HEK293 (cell line): Measurements from ENCODE around the gene FBXO17.

ENCODE experiments used
- CTCF ChIA-PET: fragments of 350-600 bp; formaldehyde crosslinking; extraction: SDS; loops from one replicate; lab custom pipeline; 2021; ENCODE audit warnings: antibody characterized with exemption; lab: Yijun Ruan, JAX
- POLR2A ChIA-PET: fragments of 300-600 bp; formaldehyde crosslinking; extraction: SDS; loops from one replicate; lab custom pipeline; 2020; ENCODE audit warnings: antibody characterized with exemption, inconsistent platforms; lab: Yijun Ruan, JAX
- H3K27ac ChIP-seq: fragments of 200-500 bp; sonication (Bioruptor generic); 2 replicates; pipeline ENCODE4 v1.5.1; 2014; ENCODE audit warnings: low read depth, low read length, control low read depth, inconsistent platforms; ENCODE audit errors: extremely low read depth
- H3K36me3 ChIP-seq, 2 experiments: fragments of 200-500 bp in 1 of 2; sonication (Bioruptor generic) in 1 of 2; 1 replicate in 1 of 2; 2 replicates in 1 of 2; pipeline ENCODE4 v1.5.1; 2014 to 2017; ENCODE audit warnings: inconsistent platforms in 2 of 2, low read length in 2 of 2; ENCODE audit not compliant: control insufficient read depth in 2 of 2, insufficient read depth in 1 of 2
- H3K4me1 ChIP-seq: fragments of 200-500 bp; sonication (Bioruptor generic); 2 replicates; pipeline ENCODE4 v1.5.1; 2014; ENCODE audit warnings: mild to moderate bottlenecking, low read length, inconsistent platforms; ENCODE audit not compliant: control insufficient read depth, insufficient read depth
- H3K4me3 ChIP-seq: 2 replicates; pipeline ENCODE4 v1.5.1; 2011; ENCODE audit warnings: low read depth, mild to moderate bottlenecking, control low read depth, low read length, moderate library complexity
- H3K9me3 ChIP-seq: fragments of 200-500 bp; sonication (Bioruptor generic); 2 replicates; pipeline ENCODE4 v1.5.1; 2014; ENCODE audit warnings: low read depth, low read length, inconsistent platforms; ENCODE audit not compliant: control insufficient read depth, insufficient read depth
- FEZF1 ChIP-seq: fragments of 450-650 bp; formaldehyde crosslinking; IDR thresholded peaks from 2 replicates; pipeline ENCODE4 v1.5.1; 2016; ENCODE audit warnings: missing biosample characterization, missing genetic modification characterization
- GFI1B ChIP-seq: fragments of 450-650 bp; formaldehyde crosslinking; IDR thresholded peaks from 2 replicates; pipeline ENCODE4 v1.5.1; 2016; ENCODE audit warnings: missing biosample characterization, missing genetic modification characterization
- GLIS2 ChIP-seq: fragments of 450-650 bp; formaldehyde crosslinking; IDR thresholded peaks from 2 replicates; pipeline ENCODE4 v1.5.1; 2016; ENCODE audit warnings: missing biosample characterization, missing genetic modification characterization
- KLF1 ChIP-seq: fragments of 450-650 bp; formaldehyde crosslinking; IDR thresholded peaks from 2 replicates; pipeline ENCODE4 v1.5.1; 2016; ENCODE audit warnings: missing biosample characterization, missing genetic modification characterization
- KLF7 ChIP-seq: fragments of 450-650 bp; formaldehyde crosslinking; IDR thresholded peaks from 2 replicates; pipeline ENCODE4 v1.5.1; 2016; ENCODE audit warnings: missing biosample characterization, missing genetic modification characterization, borderline replicate concordance
- PRDM1 ChIP-seq: fragments of 450-650 bp; formaldehyde crosslinking; IDR thresholded peaks from 2 replicates; pipeline ENCODE4; 2016; ENCODE audit warnings: missing biosample characterization, missing genetic modification characterization
- SCRT1 ChIP-seq: fragments of 450-650 bp; formaldehyde crosslinking; IDR thresholded peaks from 2 replicates; pipeline ENCODE4 v1.5.1; 2016; ENCODE audit warnings: missing biosample characterization, missing genetic modification characterization, borderline replicate concordance
- SP2 ChIP-seq: fragments of 450-650 bp; formaldehyde crosslinking; IDR thresholded peaks from 2 replicates; pipeline ENCODE4 v1.5.1; 2016; ENCODE audit warnings: missing biosample characterization, missing genetic modification characterization
- YY2 ChIP-seq: fragments of 450-650 bp; formaldehyde crosslinking; IDR thresholded peaks from 2 replicates; pipeline ENCODE4 v1.5.1; 2016; ENCODE audit warnings: missing biosample characterization, missing genetic modification characterization
- ZBTB20 ChIP-seq: fragments of 450-650 bp; formaldehyde crosslinking; IDR thresholded peaks from 2 replicates; pipeline ENCODE4 v1.5.1; 2016; ENCODE audit warnings: missing biosample characterization, missing genetic modification characterization
- ZIC2 ChIP-seq: fragments of 450-650 bp; formaldehyde crosslinking; IDR thresholded peaks from 2 replicates; pipeline ENCODE4 v1.5.1; 2016; ENCODE audit warnings: missing biosample characterization, missing genetic modification characterization
- ZNF112 ChIP-seq: fragments of 450-650 bp; formaldehyde crosslinking; IDR thresholded peaks from 2 replicates; pipeline ENCODE4 v1.5.0; 2017; ENCODE audit warnings: missing biosample characterization, missing genetic modification characterization
- ZNF121 ChIP-seq: fragments of 450-650 bp; formaldehyde crosslinking; IDR thresholded peaks from 2 replicates; pipeline ENCODE4 v1.5.1; 2016; ENCODE audit warnings: missing biosample characterization, missing genetic modification characterization
- ZNF132 ChIP-seq: fragments of 450-650 bp; formaldehyde crosslinking; IDR thresholded peaks from 2 replicates; pipeline ENCODE4 v1.5.1; 2017; ENCODE audit warnings: missing biosample characterization, missing genetic modification characterization, borderline replicate concordance
- ZNF138 ChIP-seq: fragments of 450-650 bp; formaldehyde crosslinking; IDR thresholded peaks from 2 replicates; pipeline ENCODE4 v1.5.1; 2016; ENCODE audit warnings: missing biosample characterization, missing genetic modification characterization, borderline replicate concordance
- ZNF169 ChIP-seq: fragments of 450-650 bp; formaldehyde crosslinking; IDR thresholded peaks from 2 replicates; pipeline ENCODE4 v1.5.1; 2016; ENCODE audit warnings: missing biosample characterization, missing genetic modification characterization
- ZNF175 ChIP-seq: fragments of 450-650 bp; formaldehyde crosslinking; IDR thresholded peaks from 2 replicates; pipeline ENCODE4 v1.5.1; 2016; ENCODE audit warnings: missing biosample characterization, missing genetic modification characterization
- ZNF19 ChIP-seq: fragments of 450-650 bp; formaldehyde crosslinking; IDR thresholded peaks from 2 replicates; pipeline ENCODE4; 2016; ENCODE audit warnings: missing biosample characterization, missing genetic modification characterization, low read depth
- ZNF2 ChIP-seq: fragments of 450-650 bp; formaldehyde crosslinking; IDR thresholded peaks from 2 replicates; pipeline ENCODE4 v1.5.1; 2016; ENCODE audit warnings: missing biosample characterization, missing genetic modification characterization
- ZNF248 ChIP-seq: fragments of 450-650 bp; formaldehyde crosslinking; IDR thresholded peaks from 2 replicates; pipeline ENCODE4 v1.5.1; 2017; ENCODE audit warnings: missing biosample characterization, missing genetic modification characterization
- ZNF324 ChIP-seq: fragments of 450-650 bp; formaldehyde crosslinking; IDR thresholded peaks from 2 replicates; pipeline ENCODE4 v1.5.1; 2016; ENCODE audit warnings: missing biosample characterization, missing genetic modification characterization
- ZNF354C ChIP-seq: fragments of 450-650 bp; formaldehyde crosslinking; IDR thresholded peaks from 2 replicates; pipeline ENCODE4 v1.5.1; 2016; ENCODE audit warnings: missing biosample characterization, missing genetic modification characterization, low read depth, borderline replicate concordance
- ZNF362 ChIP-seq: fragments of 450-650 bp; formaldehyde crosslinking; IDR thresholded peaks from 2 replicates; pipeline ENCODE4 v1.5.1; 2016; ENCODE audit warnings: missing biosample characterization, missing genetic modification characterization
- ZNF449 ChIP-seq: fragments of 450-650 bp; formaldehyde crosslinking; IDR thresholded peaks from 2 replicates; pipeline ENCODE4 v1.5.1; 2017; ENCODE audit warnings: missing biosample characterization, mild to moderate bottlenecking, missing genetic modification characterization, moderate library complexity
- ZNF600 ChIP-seq: fragments of 450-650 bp; formaldehyde crosslinking; IDR thresholded peaks from 2 replicates; pipeline ENCODE4 v1.5.1; 2016; ENCODE audit warnings: missing biosample characterization, missing genetic modification characterization
- ZNF621 ChIP-seq: fragments of 450-650 bp; formaldehyde crosslinking; IDR thresholded peaks from 2 replicates; pipeline ENCODE4 v1.5.1; 2017; ENCODE audit warnings: missing biosample characterization, missing genetic modification characterization
- ZNF623 ChIP-seq: fragments of 450-650 bp; formaldehyde crosslinking; IDR thresholded peaks from 2 replicates; pipeline ENCODE4 v1.5.1; 2016; ENCODE audit warnings: missing biosample characterization, missing genetic modification characterization
- ZNF660 ChIP-seq: fragments of 450-650 bp; IDR thresholded peaks from 2 replicates; pipeline ENCODE4 v1.5.1; 2018; ENCODE audit warnings: missing biosample characterization, mild to moderate bottlenecking, missing genetic modification characterization
- ZNF677 ChIP-seq: fragments of 450-650 bp; IDR thresholded peaks from 2 replicates; pipeline ENCODE4 v1.5.0; 2018; ENCODE audit warnings: missing biosample characterization, mild to moderate bottlenecking, missing genetic modification characterization, moderate library complexity
- ZNF701 ChIP-seq: fragments of 450-650 bp; formaldehyde crosslinking; IDR thresholded peaks from 2 replicates; pipeline ENCODE4 v1.5.1; 2016; ENCODE audit warnings: missing biosample characterization, missing genetic modification characterization
- ZNF704 ChIP-seq: fragments of 450-650 bp; formaldehyde crosslinking; IDR thresholded peaks from 2 replicates; pipeline ENCODE4 v1.5.1; 2016; ENCODE audit warnings: missing biosample characterization, missing genetic modification characterization
- ZNF785 ChIP-seq: fragments of 450-650 bp; formaldehyde crosslinking; IDR thresholded peaks from 2 replicates; pipeline ENCODE4 v1.5.1; 2016; ENCODE audit warnings: missing biosample characterization, missing genetic modification characterization
- TF ChIP-seq, protein P1 (sequence below): fragments of 450-650 bp; formaldehyde crosslinking; IDR thresholded peaks from 2 replicates; pipeline ENCODE4 v1.5.1; 2016; ENCODE audit warnings: missing biosample characterization, missing genetic modification characterization, low read depth

FBXO17 gene, protein sequence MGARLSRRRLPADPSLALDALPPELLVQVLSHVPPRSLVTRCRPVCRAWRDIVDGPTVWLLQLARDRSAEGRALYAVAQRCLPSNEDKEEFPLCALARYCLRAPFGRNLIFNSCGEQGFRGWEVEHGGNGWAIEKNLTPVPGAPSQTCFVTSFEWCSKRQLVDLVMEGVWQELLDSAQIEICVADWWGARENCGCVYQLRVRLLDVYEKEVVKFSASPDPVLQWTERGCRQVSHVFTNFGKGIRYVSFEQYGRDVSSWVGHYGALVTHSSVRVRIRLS

GRCh38 chr19:38975214-38975860 lies at the start of gene FBXO17:
TSS of gene FBXO17 (minus strand) at chr19:38975742. CDS start at chr19:38950319, 25,423 bp downstream.
- Histone ChIP-seq H3K4me3 (peak within 1 kb of the TSS; percentile 65), H3K36me3 (peaks cover 10 to 31% of the 10 kb centered on the region in 2 experiments), H3K9me3 (no peaks in the 10 kb centered on the region), H3K27ac (peak within 1 kb of the TSS; percentile 96), H3K4me1 (peaks cover 32% of the 10 kb centered on the region)
- POLR2A ChIA-PET: interaction anchor here (0.6 to 2.6 kb wide), 16 partner anchors 9 to 460 kb away, joined by 3 to 24 read pairs (median 4); partner anchors contain the start of genes FBXO27, MRPS12, RPS16 and SAMD4B
- CTCF ChIA-PET: interaction anchor here (0.7 to 5.9 kb wide), 31 partner anchors 7 to 573 kb away, joined by 3 to 62 read pairs (median 4); partner anchors contain the start of genes FAM98C, FBXO27 and SYCN
- TF ChIP-seq GFI1B: 0 out of 2 replicates have a peak, but pooled peaks have one; percentile 19
- peak; percentile 72; the same call in 1 of the 2 replicates for TF ChIP-seq ZNF704 (tag by site-specific recombination)
- peak; percentile 97 for TF ChIP-seq SCRT1 (tag by site-specific recombination)
- no peak for TF ChIP-seq YY2 (tag by site-specific recombination)
- peak; percentile 99 for TF ChIP-seq KLF7 (tag by site-specific recombination)
- TF ChIP-seq ZNF621 (tag by site-specific recombination): no peak
- TF ChIP-seq PRDM1 (tag by site-specific recombination): no peak
- peak; percentile 92 for TF ChIP-seq ZNF2 (tag by site-specific recombination)
- TF ChIP-seq KLF1 (tag by site-specific recombination): peak; percentile 95
- TF ChIP-seq ZIC2 (tag by site-specific recombination): peak; percentile 83
- no peak for TF ChIP-seq ZNF701 (tag by site-specific recombination)
- TF ChIP-seq ZNF132 (tag by site-specific recombination): no peak
- no peak for TF ChIP-seq ZNF112 (tag by site-specific recombination)
- peak; percentile 98 for TF ChIP-seq ZNF600
- TF ChIP-seq ZNF785 (tag by site-specific recombination): 0 out of 2 replicates have a peak, but pooled peaks have one; percentile 7
- TF ChIP-seq ZNF138: no peak
- TF ChIP-seq FEZF1 (tag by site-specific recombination): no peak
- peak; percentile 75 for TF ChIP-seq ZNF449
- peak; percentile 71 for TF ChIP-seq ZNF677 (tag by site-specific recombination)
- TF ChIP-seq, protein P1, sequence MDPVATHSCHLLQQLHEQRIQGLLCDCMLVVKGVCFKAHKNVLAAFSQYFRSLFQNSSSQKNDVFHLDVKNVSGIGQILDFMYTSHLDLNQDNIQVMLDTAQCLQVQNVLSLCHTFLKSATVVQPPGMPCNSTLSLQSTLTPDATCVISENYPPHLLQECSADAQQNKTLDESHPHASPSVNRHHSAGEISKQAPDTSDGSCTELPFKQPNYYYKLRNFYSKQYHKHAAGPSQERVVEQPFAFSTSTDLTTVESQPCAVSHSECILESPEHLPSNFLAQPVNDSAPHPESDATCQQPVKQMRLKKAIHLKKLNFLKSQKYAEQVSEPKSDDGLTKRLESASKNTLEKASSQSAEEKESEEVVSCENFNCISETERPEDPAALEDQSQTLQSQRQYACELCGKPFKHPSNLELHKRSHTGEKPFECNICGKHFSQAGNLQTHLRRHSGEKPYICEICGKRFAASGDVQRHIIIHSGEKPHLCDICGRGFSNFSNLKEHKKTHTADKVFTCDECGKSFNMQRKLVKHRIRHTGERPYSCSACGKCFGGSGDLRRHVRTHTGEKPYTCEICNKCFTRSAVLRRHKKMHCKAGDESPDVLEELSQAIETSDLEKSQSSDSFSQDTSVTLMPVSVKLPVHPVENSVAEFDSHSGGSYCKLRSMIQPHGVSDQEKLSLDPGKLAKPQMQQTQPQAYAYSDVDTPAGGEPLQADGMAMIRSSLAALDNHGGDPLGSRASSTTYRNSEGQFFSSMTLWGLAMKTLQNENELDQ: no peak
- TF ChIP-seq SP2 (tag by site-specific recombination): peak; percentile 73
- no peak; the same call in 1 of the 2 replicates for TF ChIP-seq ZNF623 (tag by site-specific recombination)
- TF ChIP-seq ZNF175 (tag by site-specific recombination): no peak
- TF ChIP-seq ZNF169 (tag by site-specific recombination): no peak
- peak; percentile 100 for TF ChIP-seq GLIS2 (tag by site-specific recombination)
- no peak for TF ChIP-seq ZNF19 (tag by site-specific recombination)
- TF ChIP-seq ZNF324 (tag by site-specific recombination): peak; percentile 86; the same call in 1 of the 2 replicates
- peak; percentile 85; the same call in 1 of the 2 replicates for TF ChIP-seq ZNF121
- peak; percentile 100 for TF ChIP-seq ZBTB20 (tag by site-specific recombination)
- TF ChIP-seq ZNF660: peak; percentile 90
- no peak for TF ChIP-seq ZNF354C (tag by site-specific recombination)
- no peak for TF ChIP-seq ZNF362 (tag by site-specific recombination)
- no peak for TF ChIP-seq ZNF248 (tag by site-specific recombination)
